A549 (cell line): Measurements from ENCODE around the gene TFR2. TPM values are rescaled to one million over a fixed set of nuclear protein-coding genes. Genes with fewer than 3 reads are reported as not detected.

Experiments
- ATOH8 ChIP-seq: fragments of 250-450 bp; sonication (Bioruptor Pico); IDR thresholded peaks from 2 replicates; pipeline ENCODE4 v1.5.0; 2020; ENCODE audit warnings: low read depth, mild to moderate bottlenecking, moderate library complexity
- BCL3 ChIP-seq: fragments of >200 bp; sonication (Bioruptor Twin); formaldehyde crosslinking; IDR thresholded peaks from 3 replicates; pipeline ENCODE4 v1.6.1; 2016
- BHLHE40 ChIP-seq: IDR thresholded peaks from 2 replicates; pipeline ENCODE4 v1.6.1; 2012; ENCODE audit warnings: low read depth, low read length, inconsistent platforms
- CEBPB ChIP-seq, 2 experiments: fragments of >200 bp in 1 of 2; sonication (Bioruptor Twin) in 1 of 2; formaldehyde crosslinking in 1 of 2; IDR thresholded peaks; 2 replicates each; pipeline ENCODE4 v1.6.1; 2012 to 2016
- CTCF ChIP-seq: fragments of >200 bp; sonication (Bioruptor Twin); formaldehyde crosslinking; IDR thresholded peaks from 3 replicates; pipeline ENCODE4 v1.5.1; 2016
- E2F6 ChIP-seq: IDR thresholded peaks from 2 replicates; pipeline ENCODE4 v1.6.1; 2012; ENCODE audit warnings: low read depth, borderline replicate concordance
- ESRRA ChIP-seq: fragments of 150-350 bp; IDR thresholded peaks from 2 replicates; pipeline ENCODE4 v1.6.1; 2014; ENCODE audit warnings: mild to moderate bottlenecking, low read length, borderline replicate concordance
- FOSL2 ChIP-seq, 2 experiments: fragments of 450-650 bp in 1 of 2; fragments of >200 bp in 1 of 2; sonication (Bioruptor Twin) in 1 of 2; formaldehyde crosslinking; IDR thresholded peaks; 2 replicates each; pipeline versions ENCODE4 v1.5.0 to v1.6.1; 2016 to 2020; ENCODE audit warnings: mild to moderate bottlenecking in 1 of 2, moderate library complexity in 1 of 2
- FOXS1 ChIP-seq: fragments of 250-450 bp; sonication (Bioruptor Pico); IDR thresholded peaks from 2 replicates; pipeline ENCODE4 v1.5.0; 2020; ENCODE audit warnings: mild to moderate bottlenecking, moderate library complexity
- HMGXB4 ChIP-seq: fragments of 250-450 bp; sonication (Bioruptor Pico); IDR thresholded peaks from 2 replicates; pipeline ENCODE4 v1.5.0; 2021; ENCODE audit warnings: mild to moderate bottlenecking, moderate library complexity, borderline replicate concordance
- HOXA7 ChIP-seq: fragments of 250-450 bp; sonication (Bioruptor Pico); IDR thresholded peaks from 2 replicates; pipeline ENCODE4 v1.5.0; 2020; ENCODE audit warnings: mild to moderate bottlenecking, moderate library complexity
- HOXB5 ChIP-seq: fragments of 250-450 bp; sonication (Bioruptor Pico); IDR thresholded peaks from 2 replicates; pipeline ENCODE4 v1.5.0; 2020; ENCODE audit warnings: mild to moderate bottlenecking, moderate library complexity
- JUN ChIP-seq, 2 experiments: fragments of >200 bp; sonication (Bioruptor Twin); formaldehyde crosslinking; IDR thresholded peaks; 2 replicates in 1 of 2; 3 replicates in 1 of 2; pipeline ENCODE4 v1.6.1; 2016 to 2017
- KDM1A ChIP-seq: fragments of 200-600 bp; sonication (generic); IDR thresholded peaks from 2 replicates; pipeline ENCODE4 v1.6.1; 2016; ENCODE audit warnings: low read depth, mild to moderate bottlenecking
- MAX ChIP-seq: IDR thresholded peaks from 2 replicates; pipeline ENCODE4 v1.6.1; 2012
- NFE2L2 ChIP-seq: fragments of 150-350 bp; conservative IDR thresholded peaks from 2 replicates; pipeline ENCODE4 v1.6.1; 2014; ENCODE audit warnings: low read length
- NR3C1 ChIP-seq: fragments of >200 bp; sonication (Bioruptor Twin); formaldehyde crosslinking; IDR thresholded peaks from 3 replicates; pipeline ENCODE4 v1.6.1; 2017
- PHF8 ChIP-seq: fragments of 200-600 bp; sonication (generic); IDR thresholded peaks from 2 replicates; pipeline ENCODE4 v1.6.1; 2016; ENCODE audit warnings: low read depth, mild to moderate bottlenecking, antibody characterized with exemption, moderate library complexity, borderline replicate concordance
- POLR2AphosphoS2 ChIP-seq: conservative IDR thresholded peaks from 2 replicates; pipeline ENCODE4 v1.6.1; 2012; ENCODE audit warnings: low read length, improper control_type of control experiment, inconsistent platforms
- RCOR1 ChIP-seq: fragments of 150-350 bp; IDR thresholded peaks from 2 replicates; pipeline ENCODE4 v1.6.1; 2014; ENCODE audit warnings: antibody characterized with exemption, low read length, low read depth
- RFX5 ChIP-seq: fragments of 450-650 bp; IDR thresholded peaks from 2 replicates; pipeline ENCODE4 v1.7.1; 2014; ENCODE audit warnings: antibody characterized with exemption, mild to moderate bottlenecking, moderate library complexity
- TFCP2L1 ChIP-seq: fragments of 250-450 bp; sonication (Bioruptor Pico); IDR thresholded peaks from 2 replicates; pipeline ENCODE4 v1.5.0; 2021; ENCODE audit warnings: mild to moderate bottlenecking
- USF2 ChIP-seq: fragments of 450-650 bp; IDR thresholded peaks from 2 replicates; pipeline ENCODE4 v1.6.1; 2014; ENCODE audit warnings: antibody characterized with exemption
- ZSCAN20 ChIP-seq: fragments of 250-450 bp; sonication (Bioruptor Pico); IDR thresholded peaks from 2 replicates; pipeline ENCODE4 v1.8.0; 2022; ENCODE audit warnings: mild to moderate bottlenecking, moderate library complexity
- polyA plus RNA-seq, 4 experiments: library from polyadenylated mRNA; depleted of rRNA in 3 of 4; stranded (reverse); fragments of >200 nt; fragmentation: RNase III in 1 of 4; extraction: RNeasy Plus Mini Kit Qiagen cat#74134 plus additional on column Dnase treatment in 1 of 4; gene quantifications; 2 replicates in 3 of 4; 3 replicates in 1 of 4; pipeline ENCODE4 v1.2.3, GENCODE V29; 2011 to 2017

The TFR2 gene
- polyA plus RNA-seq, 2 of the 4 experiments (the other 2 are of a cell fraction) = 1.1 to 2.5 TPM

- no peak for TF ChIP-seq FOSL2 (IDR thresholded peaks at IDR 0.05)
- peak; percentile 61; the same call in 1 of the 2 replicates for TF ChIP-seq FOSL2 (CRISPR knock-in tag; IDR thresholded peaks at IDR 0.05)
- TF ChIP-seq PHF8 = no peak; the same call in 1 of the 2 replicates
- no peak for TF ChIP-seq NR3C1
- TF ChIP-seq USF2 = peak; percentile 98
- TF ChIP-seq BCL3 = peak; percentile 64; the same call in 1 of the 3 replicates
- TF ChIP-seq E2F6 = peak; percentile 45; the same call in 1 of the 2 replicates
- TF ChIP-seq RFX5 = no peak; the same call in 1 of the 2 replicates
- no peak for TF ChIP-seq POLR2AphosphoS2
- no peak for TF ChIP-seq RCOR1
- 0 out of 2 replicates have a peak, but pooled peaks have one; percentile 34 for TF ChIP-seq FOXS1
- TF ChIP-seq TFCP2L1 (CRISPR knock-in tag) = 0 out of 2 replicates have a peak, but pooled peaks have one; percentile 50
- 0 out of 2 replicates have a peak, but pooled peaks have one; percentile 40 for TF ChIP-seq ESRRA
- no peak; the same call in 1 of the 2 replicates for TF ChIP-seq HMGXB4 (CRISPR knock-in tag)
- TF ChIP-seq JUN (IDR thresholded peaks at IDR 0.05) = peak; percentile 65 to 94
- TF ChIP-seq ATOH8 = no peak
- TF ChIP-seq ZSCAN20 (CRISPR knock-in tag) = no peak
- TF ChIP-seq MAX = peak; percentile 73
- peak; percentile 84 for TF ChIP-seq BHLHE40
- no peak for TF ChIP-seq CTCF
- no peak for TF ChIP-seq CEBPB (IDR thresholded peaks at IDR 0.05)
- TF ChIP-seq NFE2L2 = no peak
- peak; percentile 22 for TF ChIP-seq HOXB5
- no peak for TF ChIP-seq HOXA7 (CRISPR knock-in tag)
- TF ChIP-seq KDM1A = no peak
These were observed 32.1 kb upstream of the TFR2 start, which contains the start of gene GNB2 (continued) for GRCh38 chr7:100673302-100673941.
